GM23338 (cell line): ENCODE measurements around the gene EFTUD2. TPM values are rescaled to one million over a fixed set of nuclear protein-coding genes. Genes with fewer than 3 reads are reported as not detected.

Experiments used
- ATAC-seq: fragments of 200-7000 bp; cut with Tn5 transposase; 3 replicates; pipeline ENCODE4 v1.9.1; 2020
- DNase-seq: peaks from one replicate; pipeline ENCODE4 v3.0.0-alpha.2; 2015; ENCODE audit warnings: low spot score
- H2AFZ ChIP-seq: fragments of 200-600 bp; sonication (generic); 2 replicates; pipeline ENCODE4 v1.8.0; 2016; ENCODE audit warnings: antibody characterized with exemption, mild to moderate bottlenecking, moderate library complexity
- H3F3A ChIP-seq: fragments of 200-600 bp; sonication (generic); replicated peaks from 2 replicates; pipeline ENCODE4 v1.8.0; 2017; ENCODE audit warnings: antibody characterized with exemption, mixed run types, low read depth
- H3K27ac ChIP-seq: fragments of 200-600 bp; sonication (generic); 2 replicates; pipeline ENCODE4 v1.6.1; 2016; ENCODE audit warnings: low read depth
- H3K27me3 ChIP-seq: fragments of 200-600 bp; sonication (generic); 2 replicates; pipeline ENCODE4 v1.8.0; 2016; ENCODE audit warnings: mild to moderate bottlenecking, mixed run types, moderate library complexity; ENCODE audit not compliant: insufficient read depth
- H3K36me3 ChIP-seq: fragments of 200-600 bp; sonication (generic); 2 replicates; pipeline ENCODE4 v1.8.0; 2016; ENCODE audit warnings: mild to moderate bottlenecking; ENCODE audit not compliant: insufficient read depth
- H3K4me1 ChIP-seq: fragments of 200-600 bp; sonication (generic); 2 replicates; pipeline ENCODE4 v1.8.0; 2016; ENCODE audit warnings: mild to moderate bottlenecking, moderate library complexity; ENCODE audit not compliant: insufficient read depth
- H3K4me2 ChIP-seq: fragments of 200-600 bp; sonication (generic); 2 replicates; pipeline ENCODE4 v1.7.1; 2017; ENCODE audit warnings: mixed run types
- H3K4me3 ChIP-seq: fragments of 200-600 bp; sonication (generic); 2 replicates; pipeline ENCODE4 v1.6.1; 2016; ENCODE audit warnings: mixed run types
- H3K79me2 ChIP-seq: fragments of 200-600 bp; sonication (generic); replicated peaks from 2 replicates; pipeline ENCODE4 v1.8.0; 2017; ENCODE audit warnings: mild to moderate bottlenecking; ENCODE audit not compliant: insufficient read depth
- H3K9me2 ChIP-seq: fragments of 200-600 bp; sonication (generic); 2 replicates; pipeline ENCODE4 v1.8.0; 2017; ENCODE audit not compliant: insufficient read depth
- H4K20me1 ChIP-seq: fragments of 200-600 bp; sonication (generic); replicated peaks from 2 replicates; pipeline ENCODE4 v1.8.0; 2017; ENCODE audit warnings: mild to moderate bottlenecking; ENCODE audit not compliant: insufficient read depth
- H3K27ac Mint-ChIP-seq: 2 replicates; pipeline ENCODE4 v1.8.0; 2020; ENCODE audit warnings: inconsistent platforms, mild to moderate bottlenecking, moderate library complexity, mixed read lengths
- H3K27me3 Mint-ChIP-seq: 3 replicates; pipeline ENCODE4 v1.8.0; 2022; ENCODE audit warnings: low read depth, mild to moderate bottlenecking, moderate library complexity, mixed read lengths, inconsistent platforms; ENCODE audit not compliant: insufficient read depth, poor library complexity
- H3K36me3 Mint-ChIP-seq: 3 replicates; pipeline ENCODE4 v1.8.0; 2021; ENCODE audit warnings: low read depth, mild to moderate bottlenecking, inconsistent platforms, moderate library complexity, mixed read lengths
- H3K4me1 Mint-ChIP-seq: 3 replicates; pipeline ENCODE4 v1.8.0; 2020; ENCODE audit warnings: mild to moderate bottlenecking, inconsistent platforms, mixed read lengths
- H3K4me3 Mint-ChIP-seq: 3 replicates; pipeline ENCODE4 v1.8.0; 2021; ENCODE audit warnings: moderate library complexity, mild to moderate bottlenecking, inconsistent platforms, mixed read lengths
- H3K9me3 Mint-ChIP-seq: 3 replicates; pipeline ENCODE4 v1.8.0; 2020; ENCODE audit warnings: moderate library complexity, mild to moderate bottlenecking, inconsistent platforms, mixed read lengths
- CREB1 ChIP-seq: fragments of 250-450 bp; sonication (Bioruptor Pico); IDR thresholded peaks from 2 replicates; pipeline ENCODE4 v1.5.0; 2020; ENCODE audit warnings: low read depth, mild to moderate bottlenecking, moderate library complexity
- EZH2phosphoT487 ChIP-seq: fragments of 200-600 bp; sonication (generic); IDR thresholded peaks from one replicate; pipeline ENCODE4 v1.8.1; 2018; ENCODE audit warnings: antibody characterized with exemption; ENCODE audit not compliant: unreplicated experiment
- NANOG ChIP-seq: IDR thresholded peaks from 2 replicates; pipeline ENCODE4 v1.6.1; 2016; ENCODE audit warnings: antibody characterized with exemption, borderline replicate concordance
- POLR2AphosphoS5 ChIP-seq: IDR thresholded peaks from 2 replicates; pipeline ENCODE4 v1.6.1; 2016; ENCODE audit warnings: antibody characterized with exemption, low read depth
- REST ChIP-seq: IDR thresholded peaks from one replicate; pipeline ENCODE4 v1.6.1; 2018; ENCODE audit warnings: antibody characterized with exemption; ENCODE audit not compliant: unreplicated experiment
- STAT1 ChIP-seq: IDR thresholded peaks from one replicate; pipeline ENCODE4 v1.6.1; 2016; ENCODE audit warnings: antibody characterized with exemption; ENCODE audit not compliant: unreplicated experiment
- ZNF462 ChIP-seq: fragments of 250-450 bp; sonication (Bioruptor Pico); IDR thresholded peaks from 2 replicates; pipeline ENCODE4 v1.5.0; 2020; ENCODE audit warnings: mild to moderate bottlenecking, moderate library complexity
- polyA plus RNA-seq: library from polyadenylated mRNA; unstranded; fragments of >200 nt; fragmentation: Nextera tagmentation; extraction: Ambion mirVana; gene quantifications from 2 replicates; pipeline ENCODE4 v1.2.1, GENCODE V29; 2016
- total RNA-seq: library from RNA; depleted of rRNA; stranded (reverse); fragments of >200 nt; shearing (Covaris generic); gene quantifications from 2 replicates; pipeline ENCODE4 v1.2.3, GENCODE V29; 2014

EFTUD2 gene
- total and polyA plus RNA-seq, 2 experiments from 2014 or later, result 61.6 to 196 TPM

- TF ChIP-seq ZNF462 (CRISPR knock-in tag), result no peak
These were observed 524 bp downstream of the EFTUD2 start (continued) for GRCh38 chr17:44898768-44899073.

- H3K36me3 ChIP-seq, result peaks cover 9% of the 10 kb centered on the region
- H3K27ac Mint-ChIP-seq, result no peak overlapping the region
- no peak for ATAC-seq
- TF ChIP-seq REST (no peak), CREB1 (CRISPR knock-in tag) (no peak), POLR2AphosphoS5 (no peak), ZNF462 (CRISPR knock-in tag) (no peak), STAT1 (no peak), EZH2phosphoT487 (no peak), NANOG (no peak)
These were observed 4.6 kb downstream of the EFTUD2 start for GRCh38 chr17:44894642-44895041.

More at GRCh38 chr17:44894642-44895041, 4.6 kb downstream of the EFTUD2 start:
- Histone ChIP-seq H3K27me3 (no peaks in the 10 kb centered on the region), H3K4me3 (no peak overlapping the region), H3K27ac (no peak overlapping the region), H3K4me2 (no peak overlapping the region), H2AFZ (no peak overlapping the region), H3F3A (peaks cover 10% of the 10 kb centered on the region), H3K4me1 (peaks cover 8% of the 10 kb centered on the region; the same call in 1 of the 2 replicates), H3K79me2 (peaks cover 86% of the 10 kb centered on the region), H3K9me2 (no peaks in the 10 kb centered on the region), H4K20me1 (peaks cover 45% of the 10 kb centered on the region)
- Mint-ChIP-seq H3K4me1 (peaks cover 5% of the 10 kb centered on the region), H3K36me3 (peaks cover 28% of the 10 kb centered on the region; the same call in 2 of the 3 replicates), H3K27me3 (peaks cover 4% of the 10 kb centered on the region), H3K9me3 (no peaks in the 10 kb centered on the region), H3K4me3 (no peak overlapping the region)
- no peak for DNase-seq
